PFSK-1 (cell line): ENCODE results near the gene MED15.

ENCODE experiments used
- FOXP2 ChIP-seq: optimal IDR thresholded peaks from 2 replicates; pipeline ENCODE3; 2011; ENCODE audit warnings: borderline replicate concordance, control low read depth, inconsistent platforms; ENCODE audit not compliant: insufficient read depth; ENCODE audit errors: extremely low read length, extremely low read depth
- POLR2AphosphoS5 ChIP-seq: IDR thresholded peaks from 2 replicates; pipeline ENCODE4 v1.6.1; 2012; ENCODE audit warnings: low read depth, mild to moderate bottlenecking, control low read depth, low read length, moderate library complexity
- SIN3A ChIP-seq: IDR thresholded peaks from 2 replicates; pipeline ENCODE4 v1.6.1; 2012; ENCODE audit warnings: mild to moderate bottlenecking, low read length, moderate library complexity, borderline replicate concordance; ENCODE audit not compliant: insufficient read depth
- TAF1 ChIP-seq: IDR thresholded peaks from 2 replicates; pipeline ENCODE4 v1.6.1; 2012; ENCODE audit warnings: low read length, control low read depth, borderline replicate concordance; ENCODE audit not compliant: insufficient read depth
- TF ChIP-seq, protein P1 (sequence below), 2 experiments: IDR thresholded peaks; 2 replicates each; pipeline versions ENCODE4 v1.6.1 to v1.8.0; 2011 to 2012; ENCODE audit warnings: low read depth in 2 of 2, low read length in 2 of 2, control low read depth in 1 of 2, inconsistent platforms in 1 of 2, mild to moderate bottlenecking in 1 of 2, moderate library complexity in 1 of 2; ENCODE audit not compliant: insufficient read depth in 1 of 2

DNA sequence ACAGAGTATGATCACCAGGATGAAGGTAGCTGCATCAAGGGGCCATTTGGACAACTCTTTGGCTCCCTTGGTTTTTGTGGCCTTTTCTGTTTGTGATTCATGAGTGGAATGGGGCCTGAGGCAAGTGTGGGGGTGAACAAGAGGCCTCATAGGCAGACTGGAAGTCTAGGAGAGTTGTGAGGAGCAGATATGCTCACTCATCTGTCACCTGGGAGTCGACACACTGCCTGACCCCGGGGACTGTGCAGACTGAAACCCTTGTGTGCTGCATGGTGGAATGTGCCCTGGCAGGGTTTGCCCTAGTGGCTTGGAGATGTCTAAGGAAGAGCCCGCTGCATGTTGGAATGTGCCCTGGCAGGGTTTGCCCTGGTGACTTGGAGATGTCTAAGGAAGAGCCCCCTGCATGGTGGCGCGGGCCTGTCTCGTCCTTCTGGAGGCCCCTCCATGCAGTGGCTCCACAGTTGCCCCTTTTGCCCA is 60.0 kb downstream of the MED15 start:
- TF ChIP-seq, protein P1, sequence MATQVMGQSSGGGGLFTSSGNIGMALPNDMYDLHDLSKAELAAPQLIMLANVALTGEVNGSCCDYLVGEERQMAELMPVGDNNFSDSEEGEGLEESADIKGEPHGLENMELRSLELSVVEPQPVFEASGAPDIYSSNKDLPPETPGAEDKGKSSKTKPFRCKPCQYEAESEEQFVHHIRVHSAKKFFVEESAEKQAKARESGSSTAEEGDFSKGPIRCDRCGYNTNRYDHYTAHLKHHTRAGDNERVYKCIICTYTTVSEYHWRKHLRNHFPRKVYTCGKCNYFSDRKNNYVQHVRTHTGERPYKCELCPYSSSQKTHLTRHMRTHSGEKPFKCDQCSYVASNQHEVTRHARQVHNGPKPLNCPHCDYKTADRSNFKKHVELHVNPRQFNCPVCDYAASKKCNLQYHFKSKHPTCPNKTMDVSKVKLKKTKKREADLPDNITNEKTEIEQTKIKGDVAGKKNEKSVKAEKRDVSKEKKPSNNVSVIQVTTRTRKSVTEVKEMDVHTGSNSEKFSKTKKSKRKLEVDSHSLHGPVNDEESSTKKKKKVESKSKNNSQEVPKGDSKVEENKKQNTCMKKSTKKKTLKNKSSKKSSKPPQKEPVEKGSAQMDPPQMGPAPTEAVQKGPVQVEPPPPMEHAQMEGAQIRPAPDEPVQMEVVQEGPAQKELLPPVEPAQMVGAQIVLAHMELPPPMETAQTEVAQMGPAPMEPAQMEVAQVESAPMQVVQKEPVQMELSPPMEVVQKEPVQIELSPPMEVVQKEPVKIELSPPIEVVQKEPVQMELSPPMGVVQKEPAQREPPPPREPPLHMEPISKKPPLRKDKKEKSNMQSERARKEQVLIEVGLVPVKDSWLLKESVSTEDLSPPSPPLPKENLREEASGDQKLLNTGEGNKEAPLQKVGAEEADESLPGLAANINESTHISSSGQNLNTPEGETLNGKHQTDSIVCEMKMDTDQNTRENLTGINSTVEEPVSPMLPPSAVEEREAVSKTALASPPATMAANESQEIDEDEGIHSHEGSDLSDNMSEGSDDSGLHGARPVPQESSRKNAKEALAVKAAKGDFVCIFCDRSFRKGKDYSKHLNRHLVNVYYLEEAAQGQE (IDR thresholded peaks at IDR 0.05; ENCODE audit: insufficient read depth in 1 of 2, low read depth in 2 of 2, low read length in 2 of 2): no peak
- TF ChIP-seq POLR2AphosphoS5: no peak
- TF ChIP-seq FOXP2: no peak
- TF ChIP-seq SIN3A: no peak
- TF ChIP-seq TAF1: no peak
